OCI-LY7 (cell line): ENCODE data around the gene LMBRD2. TPM values are rescaled to one million over a fixed set of nuclear protein-coding genes. Genes with fewer than 3 reads are reported as not detected.

ENCODE experiments used
- BruUV-seq: library from RNA; stranded (reverse); fragments of 400-500 nt; replicated peaks from 2 replicates; lab custom pipeline; 2021; lab: Mats Ljungman, UMichigan
- CTCF ChIA-PET: fragments of 300-600 bp; sonication (Branson Sonifier 250); formaldehyde crosslinking; loops from one replicate; lab custom pipeline; 2022; ENCODE audit warnings: antibody characterized with exemption; ENCODE audit not compliant: unreplicated experiment; lab: Charles Lee
- POLR2A ChIA-PET: fragments of 300-600 bp; sonication (Branson Sonifier 250); formaldehyde crosslinking; loops from one replicate; lab custom pipeline; 2022; ENCODE audit warnings: antibody characterized with exemption; lab: Charles Lee
- DNase-seq: peaks from one replicate; pipeline ENCODE4 v3.0.0-alpha.2; 2015; ENCODE audit warnings: low spot score
- H2AFZ ChIP-seq: fragments of 200-600 bp; sonication (generic), shearing (Covaris generic); 2 replicates; pipeline ENCODE4 v1.6.1; 2014; ENCODE audit warnings: mild to moderate bottlenecking, antibody characterized with exemption, low read length, moderate library complexity
- H3K27ac ChIP-seq: fragments of 200-600 bp; sonication (generic); 2 replicates; pipeline ENCODE4 v1.5.1; 2014; ENCODE audit warnings: mixed run types, low read depth, mild to moderate bottlenecking, moderate library complexity, low read length, inconsistent platforms; ENCODE audit not compliant: poor library complexity, severe bottlenecking
- H3K36me3 ChIP-seq: fragments of 200-600 bp; sonication (generic); 2 replicates; pipeline ENCODE4 v1.6.1; 2014; ENCODE audit warnings: mild to moderate bottlenecking, antibody characterized with exemption, low read length, moderate library complexity, mixed read lengths; ENCODE audit not compliant: insufficient read depth
- H3K4me1 ChIP-seq: fragments of 200-600 bp; sonication (generic); 2 replicates; pipeline ENCODE4 v1.5.1; 2014; ENCODE audit warnings: mild to moderate bottlenecking, low read length; ENCODE audit not compliant: insufficient read depth, poor library complexity, severe bottlenecking
- H3K4me2 ChIP-seq: fragments of 200-600 bp; sonication (generic); 2 replicates; pipeline ENCODE4 v1.6.1; 2014; ENCODE audit warnings: mild to moderate bottlenecking, low read length
- H3K4me3 ChIP-seq: fragments of 200-600 bp; sonication (generic); 2 replicates; pipeline ENCODE4 v1.5.1; 2014; ENCODE audit warnings: mild to moderate bottlenecking, low read depth, low read length; ENCODE audit not compliant: poor library complexity, severe bottlenecking
- H3K79me2 ChIP-seq: fragments of 200-600 bp; sonication (generic); 2 replicates; pipeline ENCODE4 v1.6.1; 2016; ENCODE audit warnings: low read depth, mild to moderate bottlenecking, low read length, moderate library complexity, mixed read lengths; ENCODE audit not compliant: insufficient read depth
- H3K9me2 ChIP-seq: fragments of 200-600 bp; sonication (generic); 2 replicates; pipeline ENCODE4 v1.6.1; 2016; ENCODE audit warnings: mild to moderate bottlenecking, low read length, mixed read lengths; ENCODE audit not compliant: insufficient read depth
- H3K9me3 ChIP-seq: fragments of 200-600 bp; sonication (generic); 2 replicates; pipeline ENCODE4 v1.6.1; 2014; ENCODE audit warnings: mild to moderate bottlenecking, mixed run types, low read length, mixed read lengths
- H4K20me1 ChIP-seq: fragments of 200-600 bp; sonication (generic); 2 replicates; pipeline ENCODE4 v1.6.1; 2014; ENCODE audit warnings: mild to moderate bottlenecking, antibody characterized with exemption, low read length, moderate library complexity, mixed read lengths; ENCODE audit not compliant: insufficient read depth
- EZH2phosphoT487 ChIP-seq: fragments of 200-600 bp; sonication (generic); IDR thresholded peaks from 2 replicates; pipeline ENCODE4 v1.6.1; 2018; ENCODE audit warnings: low read depth, borderline replicate concordance, mild to moderate bottlenecking, mixed run types, antibody characterized with exemption, low read length, moderate library complexity, mixed read lengths
- intact Hi-C: fragments of 100-400 bp; cut with micrococcal nuclease; formaldehyde crosslinking; loops from one replicate; pipeline ENCODE4 v1.10.0; 2022; ENCODE audit not compliant: unreplicated experiment
- total RNA-seq, 2 experiments: library from RNA; depleted of rRNA in 1 of 2; stranded (reverse); fragments of >200 nt in 1 of 2; shearing (Covaris generic) in 1 of 2; gene quantifications; 2 replicates each; pipeline ENCODE4 v1.2.3, GENCODE V29; 2014 to 2022
- TF ChIP-seq, protein P1 (sequence below): fragments of 200-600 bp; sonication (generic); conservative IDR thresholded peaks from 2 replicates; pipeline ENCODE4 v1.5.1; 2014; ENCODE audit warnings: mild to moderate bottlenecking, antibody characterized with exemption, low read length, moderate library complexity, mixed read lengths

Gene LMBRD2
- total RNA-seq, 2 experiments from 2014 or later: 9.1 to 18.3 TPM

DNA sequence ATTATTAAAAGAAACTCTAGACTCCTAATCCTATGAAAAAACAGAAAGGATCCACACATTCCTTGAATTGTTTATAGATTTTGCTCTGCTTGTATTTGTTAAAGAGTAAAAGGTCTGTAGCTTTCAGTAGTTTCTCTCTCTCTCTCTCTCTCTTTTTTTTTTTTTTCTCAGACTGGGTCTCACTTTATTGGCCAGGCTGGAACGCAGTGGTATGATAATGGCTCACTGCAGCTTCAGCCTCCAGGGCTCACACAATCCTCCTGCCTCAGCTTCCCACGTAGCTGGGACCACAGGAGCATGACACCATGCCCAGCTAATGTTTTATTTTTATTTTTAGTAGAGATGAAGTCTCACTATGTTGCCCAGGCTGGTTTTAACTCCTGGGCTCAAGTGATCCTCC lies 94.3 kb downstream of the LMBRD2 start:
- H3K79me2 ChIP-seq: no peaks in the 10 kb centered on the region
- DNase-seq: no peak
- no peak overlapping the region for H2AFZ ChIP-seq
- intact Hi-C loops: no loop called here
- H3K9me2 ChIP-seq: no peaks in the 10 kb centered on the region
- H3K4me3 ChIP-seq: no peak overlapping the region
- ChIA-PET POLR2A (no interaction called here), CTCF (no interaction called here)
- H3K9me3 ChIP-seq: no peaks in the 10 kb centered on the region
- H3K27ac ChIP-seq: no peak overlapping the region
- BruUV-seq: no TSS peak
- no peaks in the 10 kb centered on the region for H3K4me1 ChIP-seq
- no peaks in the 10 kb centered on the region for H4K20me1 ChIP-seq
- H3K36me3 ChIP-seq: no peaks in the 10 kb centered on the region
- H3K4me2 ChIP-seq: no peak overlapping the region
- TF ChIP-seq EZH2phosphoT487: no peak
- TF ChIP-seq, protein P1, sequence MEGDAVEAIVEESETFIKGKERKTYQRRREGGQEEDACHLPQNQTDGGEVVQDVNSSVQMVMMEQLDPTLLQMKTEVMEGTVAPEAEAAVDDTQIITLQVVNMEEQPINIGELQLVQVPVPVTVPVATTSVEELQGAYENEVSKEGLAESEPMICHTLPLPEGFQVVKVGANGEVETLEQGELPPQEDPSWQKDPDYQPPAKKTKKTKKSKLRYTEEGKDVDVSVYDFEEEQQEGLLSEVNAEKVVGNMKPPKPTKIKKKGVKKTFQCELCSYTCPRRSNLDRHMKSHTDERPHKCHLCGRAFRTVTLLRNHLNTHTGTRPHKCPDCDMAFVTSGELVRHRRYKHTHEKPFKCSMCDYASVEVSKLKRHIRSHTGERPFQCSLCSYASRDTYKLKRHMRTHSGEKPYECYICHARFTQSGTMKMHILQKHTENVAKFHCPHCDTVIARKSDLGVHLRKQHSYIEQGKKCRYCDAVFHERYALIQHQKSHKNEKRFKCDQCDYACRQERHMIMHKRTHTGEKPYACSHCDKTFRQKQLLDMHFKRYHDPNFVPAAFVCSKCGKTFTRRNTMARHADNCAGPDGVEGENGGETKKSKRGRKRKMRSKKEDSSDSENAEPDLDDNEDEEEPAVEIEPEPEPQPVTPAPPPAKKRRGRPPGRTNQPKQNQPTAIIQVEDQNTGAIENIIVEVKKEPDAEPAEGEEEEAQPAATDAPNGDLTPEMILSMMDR: no peak

DNA sequence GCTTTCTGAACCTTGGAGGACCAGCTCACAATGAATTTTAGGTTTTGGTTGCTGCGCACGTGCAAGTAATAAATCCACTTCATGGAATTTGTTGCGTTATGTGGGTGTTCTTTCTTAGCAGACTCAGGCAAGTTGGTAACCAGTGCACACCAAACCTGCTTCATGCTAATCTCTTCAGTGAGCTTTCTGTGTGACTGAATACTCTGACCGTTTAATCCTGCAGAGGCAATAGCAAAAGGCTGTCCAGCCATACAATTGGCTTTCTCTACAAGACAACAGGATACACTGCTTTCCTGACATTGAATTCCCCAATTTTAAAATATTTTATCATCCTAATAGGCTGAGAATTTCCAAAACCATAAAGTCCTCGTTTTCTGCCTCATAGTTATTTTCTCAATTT lies 95.3 kb downstream of the LMBRD2 start:
- Histone ChIP-seq H3K9me3 (no peaks in the 10 kb centered on the region), H3K36me3 (no peaks in the 10 kb centered on the region), H3K4me2 (no peak overlapping the region), H3K79me2 (no peaks in the 10 kb centered on the region), H3K27ac (no peak overlapping the region), H3K4me3 (no peak overlapping the region), H4K20me1 (no peaks in the 10 kb centered on the region), H2AFZ (no peak overlapping the region), H3K4me1 (no peaks in the 10 kb centered on the region), H3K9me2 (no peaks in the 10 kb centered on the region)
- intact Hi-C loops: no loop called here
- POLR2A ChIA-PET: no interaction called here
- BruUV-seq: no TSS peak
- TF ChIP-seq, protein P1: no peak
- TF ChIP-seq EZH2phosphoT487: no peak
- no peak for DNase-seq
- CTCF ChIA-PET: no interaction called here

DNA sequence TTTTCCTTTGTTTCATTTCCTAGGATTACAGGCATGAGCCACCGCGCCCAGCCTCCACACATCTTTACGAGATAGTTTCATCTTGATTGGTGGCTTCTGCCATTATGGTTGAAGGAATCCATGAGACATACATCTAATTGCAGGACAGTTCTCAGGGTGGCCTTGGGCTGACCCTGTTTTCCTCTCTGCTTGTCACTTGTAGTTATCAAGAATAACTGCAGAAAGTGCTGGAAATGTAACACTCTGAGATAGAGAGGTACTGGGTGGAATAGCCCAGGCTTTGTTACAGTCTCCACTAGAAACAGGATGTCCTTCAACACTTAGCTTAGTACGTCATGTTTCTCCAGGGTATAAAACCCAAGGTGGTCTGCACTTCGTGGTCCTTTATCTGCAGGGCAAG lies 95.7 kb downstream of the LMBRD2 start:
- no peak for TF ChIP-seq EZH2phosphoT487
- TF ChIP-seq, protein P1: no peak
- Histone ChIP-seq H3K27ac (no peak overlapping the region), H3K9me2 (no peaks in the 10 kb centered on the region), H3K36me3 (no peaks in the 10 kb centered on the region), H3K4me3 (no peak overlapping the region), H2AFZ (no peak overlapping the region), H3K79me2 (no peaks in the 10 kb centered on the region), H3K4me1 (no peaks in the 10 kb centered on the region), H4K20me1 (no peaks in the 10 kb centered on the region), H3K4me2 (no peak overlapping the region), H3K9me3 (no peaks in the 10 kb centered on the region)
- CTCF ChIA-PET: no interaction called here
- POLR2A ChIA-PET: no interaction called here
- no TSS peak for BruUV-seq
- no peak for DNase-seq
- intact Hi-C loops: no loop called here
